8988T (cell line): ENCODE measurements around the gene PFKFB4.

ENCODE experiments used
- DNase-seq: peaks from one replicate; pipeline ENCODE4 v3.0.0; 2011

The PFKFB4 gene

DNA sequence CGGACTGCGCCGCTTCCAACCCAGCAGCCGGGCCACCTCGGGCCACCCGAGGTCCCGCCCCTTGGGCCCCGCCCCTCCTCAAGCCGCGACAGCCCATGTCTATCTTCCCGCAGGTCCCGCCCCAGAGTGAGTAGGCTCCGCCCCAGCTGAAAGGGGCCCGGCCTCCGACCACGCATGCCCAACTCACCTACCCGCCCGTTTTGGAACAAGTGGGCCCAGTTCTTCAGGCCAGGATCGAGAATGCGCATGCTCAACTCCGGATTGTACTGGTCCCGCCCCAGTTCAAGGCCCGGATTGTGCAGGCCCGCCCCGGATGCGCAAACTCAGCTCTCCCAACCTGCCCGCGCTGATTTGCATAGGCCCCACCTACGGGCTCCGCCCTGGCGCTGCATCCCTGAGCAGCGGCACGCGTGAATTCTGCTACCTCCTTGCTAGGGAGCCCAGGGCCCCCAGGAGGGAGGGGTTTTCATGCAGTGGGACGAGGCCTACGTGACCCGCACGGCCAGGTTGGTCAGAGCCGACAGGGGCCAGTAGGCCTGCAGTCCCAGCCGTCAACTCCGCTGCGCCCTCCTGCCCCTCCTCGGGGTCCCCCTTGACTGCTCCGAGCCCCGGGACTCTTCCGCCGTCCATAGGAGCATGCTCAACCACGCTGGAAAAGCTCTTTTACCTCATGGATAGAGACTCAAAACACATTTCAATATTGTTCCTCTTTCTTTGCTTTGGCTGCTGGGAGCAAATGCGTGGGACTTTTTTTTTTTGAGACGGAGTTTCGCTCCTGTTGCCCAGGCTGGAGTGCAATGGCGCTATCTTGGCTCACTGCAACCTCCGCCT is at the start of gene PFKFB4:
Gene PFKFB4, minus strand, starts transcription at position 8 of the 831 bp plus-strand sequence. CDS start 26 bp downstream, outside the sequence.
- peak; percentile 97 for DNase-seq

DNA sequence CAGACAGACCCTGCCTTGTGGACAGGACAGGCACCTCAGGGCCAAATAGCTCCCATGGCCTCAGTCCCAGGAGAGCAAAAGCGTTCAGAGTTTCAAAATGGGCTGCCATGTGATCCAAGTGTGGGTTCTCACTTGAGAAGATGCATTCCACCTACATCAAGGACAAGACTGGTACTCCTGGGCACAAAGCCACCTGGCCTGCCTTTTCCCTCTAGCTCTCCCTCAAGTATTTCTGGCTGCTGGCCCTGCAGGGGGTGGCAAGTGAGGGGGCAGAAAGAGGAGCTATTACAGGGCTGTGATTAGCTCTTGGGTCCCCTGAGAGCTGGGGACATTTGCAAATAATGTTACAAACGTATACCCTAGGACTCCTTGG is 45.0 kb upstream of the PFKFB4 start:
- DNase-seq, result no peak

DNA sequence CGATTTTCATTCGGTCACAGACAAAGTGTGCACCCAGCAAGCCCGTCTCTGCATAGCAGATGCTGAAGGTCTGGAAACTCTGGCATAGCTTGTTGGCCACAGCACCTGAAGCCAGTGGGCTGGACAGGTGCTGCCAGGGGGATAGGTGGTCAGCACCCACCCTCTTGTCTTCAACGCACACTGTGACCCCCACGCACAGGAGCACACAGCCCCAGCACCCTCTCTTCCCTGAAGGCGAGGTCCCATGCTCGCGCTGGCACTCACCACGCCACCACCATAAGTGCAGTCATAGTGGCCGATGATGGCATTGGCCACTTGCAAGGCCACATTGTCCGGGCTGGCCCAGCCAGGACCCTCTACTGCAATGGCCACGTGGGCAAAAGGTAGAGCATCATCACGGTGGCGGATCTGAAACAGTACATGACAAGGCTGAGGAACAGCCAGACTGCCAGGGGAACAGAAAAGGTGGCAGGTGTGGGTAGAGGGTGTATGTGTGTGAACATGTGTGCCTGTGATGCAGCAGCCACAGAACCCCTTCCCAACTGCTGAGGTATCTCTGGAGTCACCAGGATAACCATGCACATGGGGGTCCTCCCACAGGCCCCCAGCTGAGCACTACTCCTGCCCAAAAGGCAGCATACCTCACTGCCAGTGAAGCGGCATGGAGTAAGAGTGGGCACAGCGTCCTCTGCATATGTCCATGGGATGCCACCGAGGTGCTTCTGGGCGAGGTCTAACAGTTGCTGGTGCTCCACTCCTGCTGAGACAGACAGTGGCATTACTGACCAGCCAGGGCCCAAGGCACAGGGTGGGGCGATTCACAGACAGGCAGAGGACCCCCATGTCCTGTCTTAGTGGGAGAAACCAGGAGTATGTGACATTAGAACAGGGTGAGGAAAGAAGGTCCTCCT is 44.4 kb upstream of the PFKFB4 start:
- no peak for DNase-seq

DNA sequence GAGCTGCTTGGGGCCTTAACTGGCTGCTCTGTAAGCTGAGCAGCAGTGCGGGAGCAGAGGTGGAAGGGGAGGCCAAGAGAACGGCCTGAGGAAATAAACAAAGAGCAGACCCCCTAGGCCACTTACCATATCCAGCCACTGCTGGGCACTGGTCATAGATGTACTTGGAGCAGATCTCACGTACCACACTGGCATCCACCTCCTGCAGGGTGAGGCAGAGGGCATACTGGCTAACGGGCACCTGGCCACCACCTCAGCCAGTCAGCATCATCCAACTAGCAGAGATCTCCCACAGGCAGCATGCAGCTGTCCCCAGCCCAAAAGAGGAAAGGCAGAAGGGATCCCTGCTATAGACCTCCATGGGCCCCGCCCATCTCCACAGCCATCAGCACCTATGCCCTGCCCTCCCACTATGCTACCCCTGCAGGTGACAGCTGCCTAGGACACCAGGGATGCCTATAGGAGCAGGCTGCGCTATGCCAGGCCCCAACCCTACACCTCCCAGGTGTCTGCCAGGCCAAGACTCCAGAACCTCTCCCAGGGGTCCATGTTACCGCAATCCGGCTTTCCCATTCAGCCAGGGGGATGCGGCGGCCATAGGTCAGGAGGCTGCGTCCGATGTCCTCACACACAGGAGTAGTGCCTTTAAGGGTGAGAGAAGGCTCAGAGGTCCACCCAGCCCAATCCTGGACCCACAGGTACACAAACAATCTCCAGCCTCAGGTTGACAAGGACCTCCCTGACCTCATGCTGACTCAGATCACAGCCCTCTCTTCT is 43.1 kb upstream of the PFKFB4 start:
- DNase-seq, result no peak

DNA sequence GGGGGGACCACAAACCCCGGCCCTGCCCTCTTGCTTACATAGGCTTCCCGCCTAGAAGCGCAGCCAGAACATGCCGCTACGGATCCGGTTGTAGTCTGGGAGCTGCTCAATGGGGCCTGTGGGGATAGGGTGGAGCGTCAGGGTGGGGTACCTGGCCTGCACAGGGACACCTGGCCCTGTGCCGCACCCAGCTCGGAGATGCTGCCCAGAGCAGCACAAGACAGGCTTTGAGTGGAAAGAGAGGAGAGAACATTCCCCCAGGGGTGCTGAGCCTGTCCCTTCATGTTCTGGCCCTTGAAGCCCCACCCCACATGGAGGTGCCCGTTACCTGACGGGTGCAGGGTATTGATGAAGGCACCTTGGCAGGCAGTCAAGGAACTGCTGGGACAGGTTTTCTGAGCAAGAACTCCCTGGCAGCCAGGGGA is 42.5 kb upstream of the PFKFB4 start:
- peak; percentile 27 for DNase-seq

DNA sequence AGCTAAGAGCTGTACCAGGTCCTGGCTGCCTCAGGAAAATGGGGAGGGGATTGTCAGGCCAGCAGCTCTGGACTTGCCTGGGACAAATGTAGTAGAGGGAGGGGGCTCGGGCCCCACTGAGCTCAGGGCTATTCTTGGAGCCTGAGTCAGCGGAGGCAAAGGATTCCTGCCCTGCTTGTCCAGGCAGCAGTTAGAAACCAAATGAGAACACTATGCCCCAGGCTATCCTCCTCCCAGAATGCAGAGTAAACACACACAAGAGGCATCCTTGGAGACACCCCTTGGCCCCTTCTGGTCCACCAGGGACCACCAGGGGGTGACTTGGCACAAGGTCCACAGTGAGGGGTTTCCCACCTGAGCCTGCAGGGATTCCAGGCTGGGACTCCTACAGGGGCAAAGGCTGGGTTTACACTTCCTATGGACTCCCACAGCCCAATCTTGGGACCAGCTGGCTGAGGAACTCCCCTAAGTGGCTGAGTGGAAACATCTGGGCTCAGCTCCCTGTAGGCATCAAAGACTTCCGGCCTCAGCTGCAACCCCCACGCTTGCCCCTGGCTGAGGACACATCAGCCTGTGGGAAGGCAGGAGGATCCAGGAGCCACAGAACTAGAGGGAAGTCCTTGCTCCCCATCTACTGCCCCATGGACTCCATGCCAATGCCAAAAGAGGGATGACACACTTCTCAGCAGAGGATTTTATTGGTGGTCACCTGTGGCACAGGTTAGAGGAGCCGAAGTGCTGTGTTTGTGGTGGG is 41.9 kb upstream of the PFKFB4 start:
- DNase-seq, result peak; percentile 38

DNA sequence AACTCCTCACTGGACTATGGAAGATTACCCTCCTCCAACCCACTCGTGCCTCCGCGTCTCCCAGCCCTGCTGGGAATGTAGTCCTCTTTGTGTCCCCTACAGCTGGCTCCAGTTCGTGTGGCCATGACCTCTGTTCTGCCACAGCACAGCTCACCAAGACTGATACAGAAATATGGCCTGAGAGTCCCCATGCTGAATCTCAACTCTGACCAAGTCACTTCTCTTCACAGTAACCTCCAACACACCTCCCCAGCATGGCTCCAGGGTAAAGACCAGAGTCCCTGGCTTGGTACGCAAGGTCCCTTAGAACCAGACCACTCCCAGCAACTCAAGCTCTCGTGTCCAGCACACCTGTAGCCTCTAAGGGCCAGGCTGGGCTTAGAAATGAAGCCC is 40.8 kb upstream of the PFKFB4 start:
- peak; percentile 10 for DNase-seq

DNA sequence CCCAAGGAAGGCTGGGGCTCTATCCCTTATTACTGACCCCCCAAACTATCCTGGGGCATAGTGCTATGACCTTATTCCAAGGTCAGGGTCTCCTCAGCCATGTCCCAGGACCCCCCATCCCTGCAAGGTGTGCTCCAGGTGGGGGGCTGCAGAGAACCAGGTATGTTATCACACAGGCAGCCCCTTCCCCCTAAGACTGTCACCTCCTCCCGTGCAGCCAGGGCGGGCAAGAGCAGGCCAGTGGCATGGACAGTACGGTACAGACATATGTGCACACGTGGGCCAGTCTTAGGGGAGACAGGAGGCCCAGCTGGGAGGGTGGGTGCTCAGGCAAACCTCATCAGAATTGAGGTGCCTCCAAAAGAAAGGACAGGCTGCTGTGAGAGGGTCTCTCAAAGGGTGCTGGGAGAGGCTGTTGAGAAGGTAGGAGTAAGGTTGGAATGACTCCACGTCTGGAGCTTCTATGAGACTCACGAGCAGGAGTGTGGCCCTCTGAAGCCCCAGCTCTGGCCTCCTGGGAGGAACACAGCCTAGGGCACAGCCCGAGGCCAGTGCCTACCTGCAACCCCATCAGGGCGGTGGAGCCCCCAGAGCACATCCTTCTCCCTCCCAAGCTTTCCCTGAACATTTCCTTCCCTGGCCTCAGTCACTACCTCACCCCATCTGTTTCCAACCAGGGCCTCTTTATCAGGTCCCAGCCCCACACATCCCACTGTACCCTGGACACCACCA is 40.2 kb upstream of the PFKFB4 start:
- DNase-seq, result peak; percentile 33

DNA sequence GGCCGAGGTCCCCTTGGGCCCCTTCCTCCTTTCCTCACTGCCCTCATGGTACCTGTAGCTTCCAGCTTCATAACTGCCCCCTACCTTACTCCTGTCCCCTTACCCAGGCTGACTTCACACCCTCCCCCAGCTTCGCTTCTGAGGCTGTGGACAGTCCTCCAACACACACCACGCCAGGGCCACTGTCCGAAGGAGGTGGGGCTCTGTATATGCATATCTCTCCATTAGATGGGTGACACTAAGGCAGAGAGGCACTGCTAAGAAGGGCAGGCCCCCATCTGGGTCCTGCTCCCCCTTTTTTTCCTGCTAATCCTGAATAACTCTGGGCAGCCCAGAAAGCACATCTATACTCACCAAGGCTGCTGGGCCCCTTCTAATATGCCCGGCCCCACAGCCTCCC is 39.6 kb upstream of the PFKFB4 start:
- DNase-seq, result peak; percentile 40

DNA sequence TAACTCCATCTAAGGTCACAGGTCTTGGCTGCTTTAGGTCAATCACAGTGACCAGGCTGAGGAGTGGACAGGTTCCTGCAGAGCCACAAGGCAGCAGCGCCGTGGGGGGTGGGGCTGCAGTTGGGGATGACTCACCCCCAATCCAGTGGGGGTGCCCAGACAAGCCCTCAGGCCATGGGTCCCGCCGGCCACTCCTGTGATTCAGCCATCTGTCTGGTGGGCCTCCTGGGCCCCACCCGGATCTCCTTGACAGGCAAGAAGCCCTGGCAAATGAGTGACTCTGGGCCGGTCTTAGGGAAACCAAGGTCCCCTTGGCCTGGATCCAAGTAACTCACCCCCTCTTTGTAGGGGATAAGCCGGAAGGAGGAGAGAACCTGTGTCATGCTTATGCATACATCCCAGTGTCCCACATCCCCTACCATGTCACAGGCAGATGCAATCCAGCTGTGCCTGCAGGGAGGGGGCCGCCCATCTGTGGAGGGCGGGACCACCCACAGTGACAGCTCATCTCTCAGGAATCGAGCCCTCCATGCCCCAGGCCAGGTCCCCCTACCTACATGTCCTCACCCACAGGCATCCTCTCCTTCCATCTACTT is 39.0 kb upstream of the PFKFB4 start:
- DNase-seq, result peak; percentile 96

DNA sequence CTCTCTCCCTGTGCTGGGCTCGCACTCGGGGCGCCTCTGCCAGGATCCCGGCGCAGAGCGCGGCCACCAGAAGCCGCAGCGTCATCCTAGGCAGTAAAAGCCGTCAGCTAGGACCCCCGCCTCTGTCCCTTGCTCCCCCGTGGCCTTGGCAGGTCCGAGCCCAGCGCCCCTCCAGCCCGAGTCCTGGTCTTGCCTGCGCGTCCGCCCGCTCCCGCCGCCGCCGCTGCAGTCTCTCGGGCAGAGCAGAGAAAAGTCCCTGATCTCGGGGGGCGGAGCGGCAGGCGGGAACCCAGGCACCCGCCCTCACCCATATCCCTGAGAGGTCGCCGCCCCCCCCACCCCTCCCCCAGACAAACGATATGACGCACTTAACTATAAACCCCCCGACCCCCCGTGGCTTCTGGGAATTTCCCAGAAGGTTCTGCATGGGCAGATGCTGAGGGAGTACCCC is 38.5 kb upstream of the PFKFB4 start, which contains the start of gene COL7A1:
Gene COL7A1, minus strand, starts transcription at position 255 of the 451 bp plus-strand sequence. Its CDS starts 170 bp downstream, at position 85.
- no peak for DNase-seq

DNA sequence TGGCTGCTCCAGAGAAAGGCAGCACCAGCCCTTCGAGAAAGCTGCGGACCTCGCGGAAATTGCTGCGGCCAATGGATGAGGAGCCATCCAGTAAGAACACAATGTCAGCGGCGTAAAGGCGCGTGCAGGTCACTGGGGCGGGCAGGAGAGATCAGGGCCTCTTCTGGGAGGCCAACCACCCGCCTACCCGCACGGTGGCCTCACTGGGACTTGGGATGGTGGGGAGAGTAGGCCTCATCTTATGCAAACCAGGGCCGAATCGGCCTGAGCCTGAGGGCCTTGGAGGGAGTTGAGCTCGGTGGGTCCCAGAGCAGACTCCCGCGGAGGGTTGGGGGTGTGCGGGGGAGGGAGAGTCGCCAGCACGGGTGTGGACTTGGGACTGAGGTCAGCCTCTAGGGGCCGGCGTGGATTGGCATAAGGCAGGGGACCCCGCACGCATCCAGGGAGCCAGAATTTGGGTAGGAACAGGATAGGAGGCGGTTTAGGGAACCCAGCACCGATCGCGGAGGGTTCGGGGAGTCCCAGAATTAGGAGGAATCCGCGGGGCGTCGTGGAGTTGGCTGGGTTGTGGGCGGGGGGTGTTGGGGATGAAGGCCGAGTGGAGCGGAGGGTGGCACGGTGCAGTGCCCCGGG is 37.9 kb upstream of the PFKFB4 start:
- DNase-seq, result no peak

DNA sequence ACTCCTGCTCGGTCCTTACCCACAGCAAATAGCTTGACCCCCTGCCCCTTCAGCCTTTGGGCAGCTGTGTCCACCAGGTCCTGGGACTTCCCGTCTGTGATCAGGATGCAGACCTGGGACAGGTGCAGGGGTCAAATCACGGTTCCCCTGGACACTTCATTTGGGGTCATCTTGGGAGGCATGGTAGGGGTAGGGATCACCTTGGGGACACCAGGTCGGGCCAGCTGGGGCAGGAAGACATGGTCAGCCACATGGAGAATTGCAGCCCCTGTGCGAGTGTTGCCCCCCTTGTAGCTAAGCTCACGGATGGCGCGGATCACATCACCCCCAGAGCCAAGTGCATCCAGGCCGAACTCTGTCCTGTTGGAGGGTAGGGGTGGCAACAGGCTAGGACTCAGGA is 36.7 kb upstream of the PFKFB4 start:
- DNase-seq, result no peak

DNA sequence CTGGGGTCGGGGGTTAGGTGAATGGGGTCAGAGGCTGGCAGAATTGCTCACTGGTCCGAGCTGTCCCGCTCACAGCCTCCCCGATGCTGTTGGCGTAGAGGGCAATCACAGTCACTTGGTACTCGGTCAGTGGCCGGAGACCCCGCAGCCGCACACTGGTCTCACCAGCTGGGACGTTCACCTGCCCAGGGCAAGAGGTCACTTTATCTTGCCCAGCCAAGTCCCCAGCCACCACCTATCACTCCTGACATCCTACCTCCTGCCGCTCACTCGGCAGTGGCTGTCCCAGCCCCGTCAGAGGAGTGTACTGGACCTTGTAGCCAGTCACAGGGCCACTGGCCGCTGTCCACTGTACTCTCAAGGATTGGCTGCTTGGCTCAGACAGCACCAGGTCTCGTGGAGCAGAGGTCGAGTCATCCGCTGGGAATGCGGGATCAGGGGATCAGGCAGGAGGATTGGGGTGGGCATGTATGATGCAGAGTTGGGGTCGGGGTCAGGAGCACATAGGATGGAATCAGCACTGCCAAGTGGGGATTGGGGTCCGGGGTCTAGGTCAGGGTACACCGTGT is 36.0 kb upstream of the PFKFB4 start:
- no peak for DNase-seq

DNA sequence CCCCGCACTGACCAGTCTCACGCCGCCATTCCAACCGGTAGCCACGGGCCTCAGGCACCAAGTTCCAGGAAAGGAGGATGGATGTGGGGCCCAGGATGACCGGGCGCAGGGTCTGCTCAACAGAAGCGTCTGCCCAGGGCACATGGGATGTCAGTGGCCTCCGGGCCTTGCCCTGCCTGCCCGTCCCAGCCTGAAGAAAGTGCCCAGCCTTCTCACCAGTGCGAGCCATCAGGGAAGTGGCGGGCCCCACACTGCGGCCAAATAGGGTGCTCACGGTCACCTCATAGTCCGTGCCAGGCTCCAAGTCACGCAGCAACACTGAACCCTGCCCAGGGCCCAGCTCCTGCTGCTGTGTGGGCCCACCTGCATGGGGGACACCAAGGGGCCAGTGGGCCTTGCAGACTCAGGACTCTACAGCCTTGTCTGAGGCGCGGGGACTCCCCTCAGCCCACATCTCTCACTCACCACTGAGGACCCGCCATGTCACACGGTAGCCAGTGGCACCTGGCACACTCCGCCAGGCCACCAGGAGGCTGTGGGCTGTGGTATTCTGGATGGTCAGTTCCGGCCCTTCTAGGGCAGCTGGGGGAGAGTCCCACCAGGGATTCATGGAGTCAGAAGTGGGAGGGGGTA is 35.4 kb upstream of the PFKFB4 start:
- no peak for DNase-seq

DNA sequence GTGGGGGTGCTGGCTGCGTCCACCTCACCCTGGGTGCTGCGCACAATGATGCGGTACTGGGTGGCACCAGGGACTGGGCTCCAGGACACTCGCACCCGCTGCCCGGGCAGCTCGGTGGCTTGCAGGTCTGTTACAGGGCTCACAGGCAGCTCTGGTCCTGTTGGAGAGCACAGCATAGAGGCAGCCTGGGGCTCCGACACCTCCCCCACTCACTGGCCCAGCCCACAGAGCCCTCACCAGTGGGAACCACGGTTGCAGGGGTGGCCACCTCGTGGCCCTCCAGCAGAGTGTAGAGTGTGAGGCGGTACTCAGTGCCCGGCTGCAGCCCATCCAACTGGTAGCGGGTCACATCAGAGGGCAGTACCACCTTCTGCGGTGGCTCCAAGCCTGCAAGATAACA is 34.8 kb upstream of the PFKFB4 start:
- DNase-seq, result no peak

DNA sequence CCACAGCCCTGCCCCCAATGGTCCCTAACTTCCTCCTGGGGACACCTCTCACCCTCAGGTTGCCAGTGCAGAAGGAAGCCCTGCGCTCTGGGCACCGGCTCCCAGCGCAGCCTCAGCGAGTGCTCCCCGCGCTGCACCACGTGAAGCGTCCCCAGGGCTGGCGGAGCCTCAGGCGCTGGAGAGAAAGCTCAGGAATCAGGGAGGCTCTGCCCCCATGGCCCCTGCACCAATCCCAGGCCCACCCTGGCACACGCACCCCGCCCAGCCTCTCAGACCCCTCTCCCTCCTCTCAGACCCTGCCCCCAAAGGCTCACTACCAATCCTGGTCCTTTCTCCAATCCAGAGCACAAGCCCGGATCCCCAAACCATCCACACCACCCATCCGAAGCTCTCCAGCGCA is 31.6 kb upstream of the PFKFB4 start:
- DNase-seq, result no peak

DNA sequence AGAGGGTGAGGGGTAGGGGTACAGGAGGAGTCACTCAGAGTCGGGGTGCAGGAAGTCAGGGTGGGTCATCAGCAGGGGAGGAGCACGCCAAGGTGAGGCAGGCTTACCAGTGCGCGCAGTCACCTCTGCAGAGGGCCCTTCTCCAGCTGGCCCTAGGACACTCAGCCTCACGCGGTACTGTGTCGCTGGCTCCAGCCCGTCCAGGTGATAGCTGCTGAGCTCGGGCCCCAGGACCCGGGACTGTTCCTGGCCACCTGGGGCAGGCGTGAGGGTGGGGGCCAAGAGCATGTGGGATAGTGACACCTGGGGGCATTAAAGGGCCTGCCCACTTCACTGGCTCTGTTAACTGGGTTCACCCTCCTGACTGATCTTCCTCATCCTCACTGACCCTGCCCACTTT is 31.1 kb upstream of the PFKFB4 start:
- no peak for DNase-seq

DNA sequence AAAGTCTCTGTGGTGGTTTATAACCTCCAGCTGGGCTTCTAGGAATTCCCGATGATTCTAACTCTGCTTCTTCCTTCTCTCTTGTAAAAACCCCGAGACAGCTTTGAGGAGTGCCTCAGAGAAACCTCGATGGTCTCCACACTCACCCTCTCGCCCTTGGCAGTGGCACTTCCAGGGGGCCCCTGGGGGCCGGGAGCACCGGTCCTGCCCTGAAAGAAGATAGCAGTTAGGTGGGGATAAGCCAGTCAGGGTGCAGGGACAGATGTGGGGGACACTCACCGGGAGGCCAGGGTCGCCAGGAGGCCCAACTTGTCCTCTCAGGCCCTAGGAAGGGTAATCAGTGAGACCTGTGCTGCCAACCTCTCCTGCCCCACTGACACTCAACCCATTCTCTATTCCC is 28.8 kb upstream of the PFKFB4 start:
- no peak for DNase-seq

DNA sequence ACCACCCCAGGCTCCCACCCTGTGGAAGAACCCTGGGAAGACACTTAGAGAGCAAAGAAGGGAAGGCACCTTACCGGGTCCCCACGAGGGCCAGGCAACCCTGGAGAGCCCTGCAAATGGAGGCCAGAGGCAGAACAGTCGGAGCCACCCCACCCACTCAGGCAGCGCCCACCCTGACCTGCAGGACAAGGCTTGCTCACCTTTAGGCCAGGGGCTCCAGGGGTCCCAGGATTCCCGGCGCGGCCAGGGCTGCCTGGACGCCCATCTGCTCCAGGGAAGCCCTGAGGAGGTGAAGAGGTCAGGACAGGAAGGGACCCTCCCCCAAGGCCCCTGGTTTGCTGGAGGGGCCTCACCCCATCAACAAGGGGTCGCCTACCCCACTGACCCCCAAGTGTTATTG is 28.2 kb upstream of the PFKFB4 start:
- no peak for DNase-seq
